ENCODE results near the gene TCEA2.

- no peak for TF ChIP-seq POLR2A (IDR thresholded peaks at IDR 0.05; ENCODE audit: low read length)
- TF ChIP-seq GATA1 (IDR thresholded peaks at IDR 0.05; ENCODE audit: low read depth, low read length), result no peak
Measured at GRCh38 chr20:64073476-64074183, 10.6 kb downstream of the TCEA2 start.

All from erythroblast (primary cell).